GM18858 (cell line): ENCODE measurements around the gene PDE7B.

Source experiments
- ATAC-seq: cut with Tn5 transposase; IDR thresholded peaks from one replicate; pipeline ENCODE4 v1.9.1; 2021; ENCODE audit not compliant: unreplicated experiment

Gene PDE7B

GRCh38 chr6:136063096-136063495 is 211.6 kb downstream of the PDE7B start:
- ATAC-seq = no peak

GRCh38 chr6:136066005-136066404 is 214.5 kb downstream of the PDE7B start:
- ATAC-seq = no peak

DNA sequence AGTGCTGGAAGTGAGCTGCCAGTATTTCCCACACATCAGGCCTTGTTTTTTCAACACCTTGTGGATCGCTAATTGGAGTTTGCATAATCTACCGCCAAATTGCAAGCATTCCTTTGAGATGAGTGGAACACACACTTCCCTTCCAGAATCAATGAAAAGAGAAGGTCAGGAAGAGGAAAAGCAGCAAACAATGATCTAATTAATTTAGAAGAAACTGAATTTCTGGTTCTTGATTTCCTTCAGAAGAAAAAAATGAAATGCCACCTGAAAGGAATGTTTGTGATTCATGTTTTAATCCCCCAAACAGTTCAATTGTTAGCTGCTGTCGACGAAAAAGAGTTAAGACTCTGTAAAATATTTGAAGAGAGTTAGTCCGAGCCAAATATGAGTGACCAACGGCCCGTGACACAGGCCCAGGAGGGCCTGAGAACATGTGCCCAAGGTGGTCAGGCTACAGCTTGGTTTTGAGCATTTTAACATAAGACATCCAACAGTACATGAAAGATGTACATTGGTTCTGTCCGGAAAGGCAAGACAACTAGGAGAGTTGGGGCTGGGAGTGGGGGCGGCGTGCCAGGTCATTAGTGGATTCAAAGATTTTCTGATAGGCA is 216.3 kb downstream of the PDE7B start:
- ATAC-seq = no peak

DNA sequence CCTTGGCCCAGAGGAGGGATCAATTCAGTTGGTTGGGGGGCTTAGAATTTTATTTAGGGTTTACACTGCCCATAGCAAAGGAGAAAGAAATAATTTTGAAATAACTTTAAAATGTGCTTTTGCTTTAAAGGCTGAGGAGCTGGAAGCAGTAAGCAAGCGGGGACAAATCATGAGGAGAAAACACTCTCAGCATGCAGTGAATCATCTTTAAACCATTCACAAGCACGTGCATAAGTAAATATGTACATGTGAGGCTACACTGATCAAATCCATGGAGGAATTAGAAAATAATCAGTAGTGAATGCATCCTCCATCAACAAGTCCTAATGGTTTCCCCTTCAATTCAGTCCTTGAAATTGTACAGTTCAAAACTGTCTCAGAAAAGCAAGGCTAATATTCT is 217.6 kb downstream of the PDE7B start:
- no peak for ATAC-seq

GRCh38 chr6:136070815-136071214 is 219.3 kb downstream of the PDE7B start:
- no peak for ATAC-seq

GRCh38 chr6:136072691-136073090 is 221.2 kb downstream of the PDE7B start:
- ATAC-seq = no peak

DNA sequence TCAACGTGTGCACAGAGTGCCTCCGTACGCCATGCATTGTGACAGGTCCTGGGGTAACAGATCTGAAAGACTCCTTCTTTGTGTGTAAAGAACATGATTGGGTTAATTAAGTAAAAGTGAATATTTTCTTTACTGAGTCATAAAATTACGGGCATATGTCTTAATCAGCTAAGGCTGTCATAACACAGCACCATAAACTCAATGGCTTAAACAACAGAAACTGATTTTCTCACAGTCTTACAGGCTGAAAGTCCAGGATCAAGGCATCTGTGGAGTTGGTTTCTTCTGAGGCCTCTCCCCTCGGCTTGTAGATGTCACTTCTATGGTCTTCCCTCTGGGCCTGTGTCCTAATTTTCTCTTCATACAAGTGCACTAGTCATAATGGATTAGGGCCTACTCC is 221.7 kb downstream of the PDE7B start:
- no peak for ATAC-seq

DNA sequence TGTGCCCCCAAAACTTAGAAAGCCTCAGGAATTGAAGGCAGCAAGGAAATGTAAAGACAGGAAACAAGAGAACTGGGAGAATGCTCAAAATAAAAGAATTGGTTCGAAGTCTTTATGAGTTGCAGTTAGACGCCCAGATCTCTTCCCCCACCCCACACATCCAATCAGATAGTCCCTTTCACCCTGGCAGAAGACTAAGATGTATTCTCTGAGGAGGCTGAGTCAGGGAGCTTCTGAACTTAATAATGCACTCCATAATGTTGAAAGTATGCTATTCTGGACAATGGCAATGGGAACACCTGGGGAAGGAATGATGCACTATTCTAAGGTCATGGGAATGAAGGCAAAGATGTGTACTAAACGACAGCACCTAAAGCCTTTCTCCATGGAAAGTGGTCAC is 225.0 kb downstream of the PDE7B start:
- no peak for ATAC-seq

GRCh38 chr6:136077834-136078576 is 226.5 kb downstream of the PDE7B start:
- no peak for ATAC-seq

- ATAC-seq = no peak
Measured at GRCh38 chr6:136079701-136080565, 228.4 kb downstream of the PDE7B start.

DNA sequence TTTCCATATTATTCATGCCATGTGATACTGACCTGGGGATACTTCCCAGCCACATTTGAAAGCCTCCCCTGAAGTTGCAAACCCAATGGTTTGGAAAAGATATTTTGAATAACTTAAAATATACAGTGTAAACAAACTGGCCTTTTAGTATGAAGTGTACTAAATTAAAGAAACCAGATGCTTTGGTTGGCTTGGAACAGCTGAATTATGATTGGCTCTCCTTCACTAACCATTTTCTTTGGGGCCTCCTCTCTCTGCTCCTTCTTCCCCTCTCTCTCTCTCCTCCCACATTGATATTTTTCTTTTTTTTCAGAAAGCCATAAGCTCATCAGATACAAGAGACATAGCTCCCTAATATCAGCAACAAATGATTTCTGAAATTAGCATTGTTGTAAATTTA is 232.0 kb downstream of the PDE7B start:
- ATAC-seq = no peak

- ATAC-seq = no peak
Measured at GRCh38 chr6:136084403-136084802, 232.9 kb downstream of the PDE7B start.

- no peak for ATAC-seq
Measured at GRCh38 chr6:136085370-136086115, 234.0 kb downstream of the PDE7B start.

GRCh38 chr6:136086686-136087085 is 235.2 kb downstream of the PDE7B start:
- ATAC-seq = no peak

DNA sequence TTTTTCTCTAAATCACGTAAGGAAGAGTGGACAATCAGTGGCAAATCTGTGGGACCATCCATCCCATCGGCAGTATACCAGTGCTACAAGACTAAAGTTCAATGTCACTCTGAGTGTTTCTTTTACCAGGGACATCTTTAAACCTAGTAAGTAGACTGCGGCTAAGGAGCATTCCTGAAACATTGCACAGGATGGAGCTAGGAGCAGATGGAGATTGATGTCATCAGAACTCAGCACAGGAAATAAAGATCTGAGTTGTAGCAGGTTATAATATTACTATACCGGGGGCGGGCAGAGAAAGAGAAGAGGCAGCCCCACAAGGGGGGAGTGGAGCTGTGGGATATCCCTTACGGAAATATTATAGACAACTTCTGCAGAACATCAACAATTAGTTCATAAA is 236.5 kb downstream of the PDE7B start:
- no peak for ATAC-seq

DNA sequence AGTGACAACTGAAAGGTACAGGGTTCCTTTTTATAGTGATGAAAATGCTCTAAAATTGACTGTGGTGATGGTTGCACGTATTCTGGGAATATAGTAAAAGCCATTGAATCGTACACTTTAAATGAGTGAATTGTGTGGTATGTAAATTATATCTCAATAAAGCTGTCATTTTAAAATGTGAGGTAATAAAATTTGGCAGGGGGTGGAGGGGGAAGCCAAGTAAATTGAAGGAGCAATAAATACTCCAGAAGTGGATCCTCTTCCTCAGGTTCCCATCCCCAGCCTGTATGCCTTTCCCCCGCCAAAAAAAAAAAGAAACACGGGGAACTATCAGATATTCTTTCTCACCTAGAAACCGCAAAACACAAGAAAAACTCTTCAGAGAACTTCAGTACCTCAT is 237.2 kb downstream of the PDE7B start:
- no peak for ATAC-seq

GRCh38 chr6:136089876-136090275 is 238.4 kb downstream of the PDE7B start:
- ATAC-seq = no peak

GRCh38 chr6:136090929-136091328 is 239.4 kb downstream of the PDE7B start:
- no peak for ATAC-seq

GRCh38 chr6:136092897-136093296 is 241.4 kb downstream of the PDE7B start:
- no peak for ATAC-seq

- ATAC-seq = no peak
Measured at GRCh38 chr6:136093835-136094234, 242.3 kb downstream of the PDE7B start.

DNA sequence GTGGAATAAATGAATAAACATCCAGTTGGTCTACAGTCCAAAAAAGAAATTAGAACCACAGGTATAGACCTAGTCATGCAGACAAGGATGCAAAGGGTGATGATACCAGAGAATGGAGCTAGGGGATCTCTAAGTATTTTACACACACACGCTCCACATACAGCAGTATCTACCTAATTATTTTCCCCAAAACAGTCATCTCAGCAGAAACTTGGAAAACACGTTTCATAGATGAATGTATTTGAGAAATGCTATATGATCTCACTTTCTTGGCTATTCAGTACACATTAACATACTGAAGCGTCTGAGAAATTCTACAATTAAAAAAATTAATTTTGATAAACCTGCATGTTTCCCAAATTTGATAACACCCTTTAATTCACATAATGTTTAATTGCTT is 243.3 kb downstream of the PDE7B start:
- ATAC-seq = no peak
